K562 (cell line): Measurements from ENCODE around the gene NFATC1. TPM values are rescaled to one million over a fixed set of nuclear protein-coding genes. Genes with fewer than 3 reads are reported as not detected.

Experiments
- ATAC-seq: fragments of 200-7000 bp; cut with Tn5 transposase; 3 replicates; pipeline ENCODE4 v1.9.1; 2020; ENCODE audit warnings: moderate library complexity
- BruUV-seq: library from RNA; stranded (reverse); fragments of 400-500 nt; replicated peaks from 2 replicates; lab custom pipeline; 2021; lab: Mats Ljungman, UMichigan
- CTCF ChIA-PET: fragments of 300-600 bp; formaldehyde crosslinking; extraction: SDS; loops from one replicate; lab custom pipeline; 2021; ENCODE audit warnings: low intra/inter-chr PET ratio; lab: Yijun Ruan, JAX
- POLR2A ChIA-PET: fragments of 300-600, 350-650 bp; sonication (Branson Sonifier 250); formaldehyde crosslinking; extraction: SDS; loops from one replicate; lab custom pipeline; 2021; ENCODE audit warnings: antibody characterized with exemption, inconsistent platforms; lab: Yijun Ruan, JAX
- DNase-seq, 4 experiments: peaks; one replicate each; pipeline versions ENCODE4 v3.0.0 to v3.0.0-alpha.2; 2011 to 2018; ENCODE audit warnings: low spot score in 3 of 4, mixed read lengths in 3 of 4; ENCODE audit errors: extremely low read depth in 1 of 4
- FAIRE-seq: peaks from 2 replicates; lab custom pipeline; 2011; peaks lifted over from hg19 to GRCh38; lab: Jason Lieb, UNC
- H2AFZ ChIP-seq: 2 replicates; pipeline ENCODE4 v1.6.0; 2011; ENCODE audit warnings: low read depth, low read length, control low read depth, inconsistent platforms
- H3K27ac ChIP-seq: fragments of 200-600 bp; 3 replicates; pipeline ENCODE4 v1.8.0; 2011; ENCODE audit warnings: low read depth, mild to moderate bottlenecking, control low read depth, inconsistent platforms, low read length, moderate library complexity, mixed read lengths; ENCODE audit errors: extremely low read depth
- H3K27me3 ChIP-seq, 2 experiments: fragments of 300-600 bp in 1 of 2; 2 replicates in 1 of 2; 3 replicates in 1 of 2; pipeline versions ENCODE4 v1.6.0 to v1.8.0; 2011; ENCODE audit warnings: inconsistent platforms in 2 of 2, low read length in 2 of 2, mild to moderate bottlenecking in 1 of 2, mixed read lengths in 1 of 2, moderate library complexity in 1 of 2; ENCODE audit not compliant: control insufficient read depth in 2 of 2, insufficient read depth in 2 of 2
- H3K36me3 ChIP-seq: fragments of 300-600 bp; 3 replicates; pipeline ENCODE4 v1.8.0; 2011; ENCODE audit warnings: mild to moderate bottlenecking, low read length, inconsistent platforms; ENCODE audit not compliant: control insufficient read depth, insufficient read depth
- H3K4me1 ChIP-seq, 2 experiments: fragments of 200-600 bp in 1 of 2; replicated peaks in 1 of 2; 2 replicates in 1 of 2; 3 replicates in 1 of 2; pipeline versions ENCODE4 v1.5.1 to v1.8.0; 2011; ENCODE audit warnings: inconsistent platforms in 2 of 2, low read length in 2 of 2, mild to moderate bottlenecking in 1 of 2, mixed read lengths in 1 of 2, moderate library complexity in 1 of 2; ENCODE audit not compliant: control insufficient read depth in 2 of 2, insufficient read depth in 2 of 2
- H3K4me2 ChIP-seq: 2 replicates; pipeline ENCODE4 v1.6.1; 2011; ENCODE audit warnings: low read length, control low read depth, inconsistent platforms, mixed read lengths; ENCODE audit not compliant: insufficient read depth
- H3K4me3 ChIP-seq: fragments of 200-600 bp; sonication (generic), shearing (Covaris generic); 2 replicates; pipeline ENCODE4 v1.5.1; 2016; ENCODE audit warnings: control low read depth, inconsistent platforms
- H3K79me2 ChIP-seq: fragments of 200-600 bp; 3 replicates; pipeline ENCODE4 v1.8.0; 2011; ENCODE audit warnings: low read length, inconsistent platforms; ENCODE audit not compliant: control insufficient read depth, insufficient read depth
- H3K9ac ChIP-seq, 2 experiments: 2 replicates each; pipeline versions ENCODE4 v1.6.0 to v1.6.1; 2011; ENCODE audit warnings: low read depth in 2 of 2, low read length in 2 of 2, control low read depth in 1 of 2, inconsistent platforms in 1 of 2, mild to moderate bottlenecking in 1 of 2, mixed read lengths in 1 of 2; ENCODE audit not compliant: insufficient read depth in 1 of 2
- H3K9me1 ChIP-seq: one replicate; pipeline ENCODE4 v1.6.0; 2011; ENCODE audit warnings: inconsistent platforms, mild to moderate bottlenecking, low read length, moderate library complexity; ENCODE audit not compliant: control insufficient read depth, insufficient read depth
- H3K9me3 ChIP-seq: replicated peaks from 2 replicates; pipeline ENCODE4 v1.5.1; 2011; ENCODE audit warnings: low read depth, low read length, inconsistent platforms; ENCODE audit not compliant: control insufficient read depth, insufficient read depth
- H4K20me1 ChIP-seq: replicated peaks from 2 replicates; pipeline ENCODE4 v1.6.1; 2011; ENCODE audit warnings: low read length, inconsistent platforms, mixed read lengths; ENCODE audit not compliant: control insufficient read depth, insufficient read depth
- KDM5B ChIP-seq: fragments of 200-600 bp; sonication (generic); IDR thresholded peaks from 2 replicates; pipeline ENCODE4 v1.6.1; 2012; ENCODE audit warnings: low read depth, mild to moderate bottlenecking, moderate library complexity, low read length, control low read depth, inconsistent platforms; ENCODE audit not compliant: insufficient replicate concordance
- WGBS: fragments of 100-300 bp; shearing (Covaris generic); methylation state at CpG from one replicate; pipeline ENCODE4 v1.1.6; 2016; ENCODE audit warnings: low coverage, mixed read lengths; ENCODE audit not compliant: insufficient coverage; ENCODE audit errors: missing lambda C conversion rate; 5-methylcytosine and 5-hydroxymethylcytosine counted together
- in situ Hi-C: fragments of 300-500 bp; cut with MboI; formaldehyde crosslinking; loops from 4 replicates; pipeline ENCODE4 v1.15.0; 2018; ENCODE audit warnings: inconsistent platforms, mixed read lengths
- intact Hi-C: fragments of 100-400 bp; cut with micrococcal nuclease; formaldehyde crosslinking; loops from 2 replicates; pipeline ENCODE4 v1.14.2; 2022
- polyA plus RNA-seq, 8 experiments: library from polyadenylated mRNA; depleted of rRNA in 4 of 8; stranded (reverse) in 5 of 8; unstranded in 3 of 8; fragments of >200 nt; fragmentation: Nextera tagmentation in 2 of 8; fragmentation: Illumina TruSeq in 1 of 8; extraction: Ambion mirVana in 2 of 8; extraction: Trizol in 1 of 8; gene quantifications; 2 replicates each; pipeline versions ENCODE4 v1.2.1 to v1.2.3, GENCODE V29; 2011 to 2014; ENCODE audit warnings: inconsistent platforms in 1 of 8, missing spikeins in 1 of 8
- total RNA-seq, 7 experiments: library from RNA; depleted of rRNA in 6 of 7; stranded (reverse); fragments of >200 nt in 6 of 7; fragmentation: Illumina TruSeq in 2 of 7; extraction: Trizol in 2 of 7; gene quantifications; 2 replicates each; pipeline versions ENCODE4 v1.2.1 to v1.2.3, GENCODE V29; 2011 to 2021; ENCODE audit warnings: low replicate concordance in 1 of 7
- TF ChIP-seq, protein P1 (sequence below): fragments of 450-650 bp; formaldehyde crosslinking; IDR thresholded peaks from 2 replicates; pipeline ENCODE4 v1.4.0; 2022; ENCODE audit warnings: mild to moderate bottlenecking, moderate library complexity

Gene NFATC1
- total and polyA plus RNA-seq, 9 of the 15 experiments (the other 6 are each of a cell fraction or from before 2014, with no cell fraction given) = 1.1 to 16.4 (median 2.5) TPM

DNA sequence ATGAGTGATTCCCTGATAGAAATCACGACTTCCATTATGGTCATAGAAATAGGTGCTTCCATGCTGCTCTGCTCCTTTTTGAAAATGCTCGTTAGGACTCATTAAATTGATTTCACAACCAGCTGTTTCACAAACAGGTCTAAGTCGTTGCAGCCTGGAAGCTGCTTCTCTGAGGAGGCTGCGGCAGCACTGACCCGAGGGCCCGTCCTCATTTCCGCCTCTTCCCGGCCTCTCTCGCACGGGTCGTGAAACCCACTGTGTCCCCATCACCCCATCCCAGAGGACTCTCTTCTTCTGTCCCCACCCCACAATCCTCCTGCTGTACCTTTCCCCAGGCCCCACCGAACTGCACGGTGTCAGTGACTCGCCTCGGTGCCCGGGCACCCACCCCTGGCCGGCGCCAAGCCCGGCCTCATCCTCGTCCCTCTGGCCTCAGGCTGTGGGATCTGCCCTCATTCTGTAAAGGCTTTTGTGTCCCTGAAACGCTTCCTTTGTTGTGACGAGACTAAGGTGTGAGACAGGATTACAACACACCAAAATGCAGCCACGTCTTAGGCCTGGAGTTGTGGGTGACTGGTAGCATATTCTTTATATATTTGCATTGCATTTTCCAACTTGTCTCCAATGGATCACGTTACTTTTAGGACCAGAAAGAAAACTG is 171.2 kb downstream of the NFATC1 start:
- TF ChIP-seq KDM5B = no peak
- TF ChIP-seq, protein P1, sequence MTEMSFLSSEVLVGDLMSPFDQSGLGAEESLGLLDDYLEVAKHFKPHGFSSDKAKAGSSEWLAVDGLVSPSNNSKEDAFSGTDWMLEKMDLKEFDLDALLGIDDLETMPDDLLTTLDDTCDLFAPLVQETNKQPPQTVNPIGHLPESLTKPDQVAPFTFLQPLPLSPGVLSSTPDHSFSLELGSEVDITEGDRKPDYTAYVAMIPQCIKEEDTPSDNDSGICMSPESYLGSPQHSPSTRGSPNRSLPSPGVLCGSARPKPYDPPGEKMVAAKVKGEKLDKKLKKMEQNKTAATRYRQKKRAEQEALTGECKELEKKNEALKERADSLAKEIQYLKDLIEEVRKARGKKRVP (CRISPR knock-in tag) = no peak
- Histone ChIP-seq H3K4me2 (no peak overlapping the region), H3K9me1 (no peaks in the 10 kb centered on the region), H3K4me3 (no peak overlapping the region), H2AFZ (no peak overlapping the region), H3K9ac (no peak overlapping the region), H3K4me1 (no peaks in the 10 kb centered on the region), H3K27me3 (peaks cover 14 to 62% of the 10 kb centered on the region in 2 experiments; a peak in 4 of 5 replicates), H3K79me2 (no peaks in the 10 kb centered on the region), H3K27ac (no peak overlapping the region), H3K36me3 (no peaks in the 10 kb centered on the region), H3K9me3 (no peaks in the 10 kb centered on the region), H4K20me1 (peaks cover 3% of the 10 kb centered on the region; the same call in 1 of the 2 replicates)
- ChIA-PET CTCF (no interaction called here), POLR2A (no interaction called here)
- FAIRE-seq (no peak), DNase-seq (no peak), ATAC-seq (no peak)
- in situ Hi-C loops = no loop called here
- intact Hi-C loops = no loop called here
- no TSS peak for BruUV-seq
- WGBS = 25% methylated on average over 19 of the region's 24 CpGs
